HT-29 (cell line): ENCODE data around the gene RBM26. TPM values are rescaled to one million over a fixed set of nuclear protein-coding genes. Genes with fewer than 3 reads are reported as not detected.

Experiments
- DNase-seq: peaks from one replicate; pipeline ENCODE4 v3.0.0-alpha.2; 2015; ENCODE audit warnings: low spot score
- total RNA-seq: library from RNA; depleted of rRNA; stranded (reverse); fragments of >200 nt; shearing (Covaris generic); gene quantifications from 2 replicates; pipeline ENCODE4 v1.2.3, GENCODE V29; 2014

Gene RBM26
- total RNA-seq, 1 experiment from 2014 or later: 20.8 TPM

- peak; percentile 75 for DNase-seq
These were observed 18.0 kb upstream of the RBM26 start for GRCh38 chr13:79423801-79424642.

- no peak for DNase-seq
These were observed 17.3 kb upstream of the RBM26 start for GRCh38 chr13:79423340-79423739.

- no peak for DNase-seq
These were observed 13.3 kb upstream of the RBM26 start for GRCh38 chr13:79419365-79419764.

GRCh38 chr13:79417741-79418140, 11.7 kb upstream of the RBM26 start:
- no peak for DNase-seq

- DNase-seq: no peak
These were observed 7.5 kb upstream of the RBM26 start for GRCh38 chr13:79413521-79413920.

- no peak for DNase-seq
These were observed 3.8 kb upstream of the RBM26 start for GRCh38 chr13:79409828-79410227.

GRCh38 chr13:79407349-79407979, 1.4 kb upstream of the RBM26 start:
- DNase-seq: no peak

- peak; percentile 91 for DNase-seq
These were observed 498 bp upstream of the RBM26 start for GRCh38 chr13:79406597-79406908.

GRCh38 chr13:79405501-79405830, 589 bp downstream of the RBM26 start:
- peak; percentile 68 for DNase-seq

GRCh38 chr13:79404985-79405384, 1.1 kb downstream of the RBM26 start:
- peak; percentile 53 for DNase-seq

GRCh38 chr13:79404361-79404760, 1.7 kb downstream of the RBM26 start:
- no peak for DNase-seq

- no peak for DNase-seq
These were observed 2.9 kb downstream of the RBM26 start for GRCh38 chr13:79403113-79403512.

- no peak for DNase-seq
These were observed 3.4 kb downstream of the RBM26 start for GRCh38 chr13:79402679-79403078.

- DNase-seq: no peak
These were observed 3.9 kb downstream of the RBM26 start for GRCh38 chr13:79402074-79402635.

GRCh38 chr13:79401259-79402070, 4.6 kb downstream of the RBM26 start:
- DNase-seq: no peak

- no peak for DNase-seq
These were observed 7.1 kb downstream of the RBM26 start for GRCh38 chr13:79398915-79399314.

GRCh38 chr13:79398127-79398526, 7.9 kb downstream of the RBM26 start:
- DNase-seq: no peak

GRCh38 chr13:79395881-79396280, 10.2 kb downstream of the RBM26 start:
- DNase-seq: no peak

GRCh38 chr13:79393564-79394249, 12.3 kb downstream of the RBM26 start:
- DNase-seq: no peak

GRCh38 chr13:79392882-79393563, 13.0 kb downstream of the RBM26 start:
- DNase-seq: no peak

- DNase-seq: no peak
These were observed 17.0 kb downstream of the RBM26 start for GRCh38 chr13:79389026-79389425.
